ENCODE measurements around the gene AGAP1. TPM values are rescaled to one million over a fixed set of nuclear protein-coding genes. Genes with fewer than 3 reads are reported as not detected.

The AGAP1 gene
- total and polyA plus RNA-seq, 9 donors, result 5.7 to 32.2 (median 20.2) TPM

GRCh38 chr2:236173729-236174607, 680.1 kb downstream of the AGAP1 start:
- H3K27ac ChIP-seq, result no peak overlapping the region
- no peaks in the 10 kb centered on the region for H3K36me3 ChIP-seq
- H3K9me3 ChIP-seq, result no peaks in the 10 kb centered on the region
- intact Hi-C loops (cut with DNase I), result loop anchor here in 1 of 4 donors (5.0 kb wide), 1 partner anchor 392 kb away; no protein-coding TSS in a partner anchor
- no peaks in the 10 kb centered on the region for H3K27me3 ChIP-seq
- 13 to 22% (median 14%) methylated on average over 22 to 23 of the region's 23 CpGs for WGBS, 3 donors
- DNase-seq, result no peak
- peaks cover 3% of the 10 kb centered on the region for H3K4me1 ChIP-seq (ENCODE audit: insufficient read depth)
- H3K4me3 ChIP-seq, result no peak overlapping the region
- TF ChIP-seq POLR2A (IDR thresholded peaks at IDR 0.05) (no peak), EP300 (IDR thresholded peaks at IDR 0.05) (no peak), CTCF (IDR thresholded peaks at IDR 0.05) (no peak)

DNA sequence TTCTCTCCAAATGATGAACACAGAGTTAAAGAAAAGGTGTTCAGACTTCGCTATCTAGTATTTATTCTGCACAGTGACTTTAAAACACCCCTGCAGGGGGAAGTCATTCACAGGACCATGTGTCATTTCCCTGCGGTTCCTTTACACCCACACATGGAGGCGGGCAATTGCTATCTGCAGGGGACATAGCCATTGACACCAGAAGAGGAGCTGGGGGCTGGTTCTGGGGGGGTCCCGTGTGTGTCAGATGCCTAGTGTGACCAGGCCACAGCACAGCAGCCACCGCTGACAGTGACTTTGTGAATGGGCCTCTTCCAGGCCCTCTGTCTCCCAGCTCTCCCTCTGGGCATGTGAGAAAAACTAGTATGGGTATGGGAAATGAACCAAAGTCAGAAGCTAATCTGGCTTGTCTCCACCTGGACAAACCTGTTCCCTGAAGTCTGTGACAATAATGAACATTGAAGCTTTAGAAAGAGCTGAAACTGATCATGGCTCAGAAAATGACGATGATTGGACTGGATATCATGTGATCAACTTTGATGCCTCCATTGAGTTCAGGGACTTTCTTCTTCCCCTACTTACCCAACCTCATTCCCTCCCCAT, 681.8 kb downstream of the AGAP1 start:
- TF ChIP-seq CTCF (IDR thresholded peaks at IDR 0.05), result no peak
- TF ChIP-seq EP300 (IDR thresholded peaks at IDR 0.05), result no peak
- no peak for TF ChIP-seq POLR2A (IDR thresholded peaks at IDR 0.05)
- no peak overlapping the region for H3K27ac ChIP-seq
- WGBS, 3 donors, result 56 to 67% (median 60%) methylated on average over 6 of the region's 6 CpGs
- no peak for DNase-seq
- H3K4me1 ChIP-seq (ENCODE audit: insufficient read depth), result peaks cover 3% of the 10 kb centered on the region
- H3K27me3 ChIP-seq, result no peaks in the 10 kb centered on the region
- intact Hi-C loops (cut with DNase I), result no loop called here
- H3K4me3 ChIP-seq, result no peak overlapping the region
- no peaks in the 10 kb centered on the region for H3K36me3 ChIP-seq
- no peaks in the 10 kb centered on the region for H3K9me3 ChIP-seq

GRCh38 chr2:236176417-236176816, 682.6 kb downstream of the AGAP1 start:
- 13 to 22% (median 18%) methylated on average over 7 of the region's 7 CpGs for WGBS, 3 donors
- DNase-seq, result no peak
- no peak overlapping the region for H3K4me3 ChIP-seq
- intact Hi-C loops (cut with DNase I), result no loop called here
- H3K27me3 ChIP-seq, result no peaks in the 10 kb centered on the region
- peaks cover 3% of the 10 kb centered on the region for H3K4me1 ChIP-seq (ENCODE audit: insufficient read depth)
- no peak for TF ChIP-seq EP300 (IDR thresholded peaks at IDR 0.05)
- no peak for TF ChIP-seq CTCF (IDR thresholded peaks at IDR 0.05)
- no peak for TF ChIP-seq POLR2A (IDR thresholded peaks at IDR 0.05)
- no peaks in the 10 kb centered on the region for H3K9me3 ChIP-seq
- H3K36me3 ChIP-seq, result no peaks in the 10 kb centered on the region
- H3K27ac ChIP-seq, result no peak overlapping the region

DNA sequence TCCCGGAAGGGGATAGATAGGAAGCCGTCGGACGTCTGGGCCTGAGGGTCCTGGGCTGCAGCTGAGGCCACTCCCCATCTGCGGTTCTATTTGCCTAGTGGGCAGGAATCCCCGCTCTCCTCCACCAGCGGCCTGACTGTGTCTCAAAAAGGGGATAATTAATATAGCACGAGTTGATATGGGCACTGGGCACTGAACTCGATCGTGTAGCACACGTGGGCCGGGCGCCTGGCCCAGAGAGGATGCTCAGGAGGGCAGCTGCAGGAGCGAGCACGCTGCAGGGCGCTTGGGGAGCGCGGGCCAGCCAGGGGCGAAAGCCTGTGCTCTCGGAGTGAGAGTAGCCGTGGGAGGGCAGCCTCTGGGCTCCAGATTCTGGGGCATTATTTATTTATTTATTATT, 683.1 kb downstream of the AGAP1 start:
- intact Hi-C loops (cut with DNase I), result no loop called here
- Histone ChIP-seq H3K4me1 (ENCODE audit: insufficient read depth) (peaks cover 3% of the 10 kb centered on the region), H3K4me3 (no peak overlapping the region), H3K27ac (no peak overlapping the region), H3K9me3 (no peaks in the 10 kb centered on the region), H3K36me3 (no peaks in the 10 kb centered on the region), H3K27me3 (no peaks in the 10 kb centered on the region)
- no peak for DNase-seq
- no peak for TF ChIP-seq EP300 (IDR thresholded peaks at IDR 0.05)
- no peak for TF ChIP-seq CTCF (IDR thresholded peaks at IDR 0.05)
- TF ChIP-seq POLR2A (IDR thresholded peaks at IDR 0.05), result no peak
- 53 to 57% (median 56%) methylated on average over 21 of the region's 21 CpGs for WGBS, 3 donors
